ENCODE measurements around the gene PCA3.

The PCA3 gene

GRCh38 chr9:76764138-76764537, at the start of gene PCA3:
Gene PCA3, plus strand, starts transcription at chr9:76764438.
- no peak for DNase-seq (ENCODE audit: low read depth)
- TF ChIP-seq, protein P1, sequence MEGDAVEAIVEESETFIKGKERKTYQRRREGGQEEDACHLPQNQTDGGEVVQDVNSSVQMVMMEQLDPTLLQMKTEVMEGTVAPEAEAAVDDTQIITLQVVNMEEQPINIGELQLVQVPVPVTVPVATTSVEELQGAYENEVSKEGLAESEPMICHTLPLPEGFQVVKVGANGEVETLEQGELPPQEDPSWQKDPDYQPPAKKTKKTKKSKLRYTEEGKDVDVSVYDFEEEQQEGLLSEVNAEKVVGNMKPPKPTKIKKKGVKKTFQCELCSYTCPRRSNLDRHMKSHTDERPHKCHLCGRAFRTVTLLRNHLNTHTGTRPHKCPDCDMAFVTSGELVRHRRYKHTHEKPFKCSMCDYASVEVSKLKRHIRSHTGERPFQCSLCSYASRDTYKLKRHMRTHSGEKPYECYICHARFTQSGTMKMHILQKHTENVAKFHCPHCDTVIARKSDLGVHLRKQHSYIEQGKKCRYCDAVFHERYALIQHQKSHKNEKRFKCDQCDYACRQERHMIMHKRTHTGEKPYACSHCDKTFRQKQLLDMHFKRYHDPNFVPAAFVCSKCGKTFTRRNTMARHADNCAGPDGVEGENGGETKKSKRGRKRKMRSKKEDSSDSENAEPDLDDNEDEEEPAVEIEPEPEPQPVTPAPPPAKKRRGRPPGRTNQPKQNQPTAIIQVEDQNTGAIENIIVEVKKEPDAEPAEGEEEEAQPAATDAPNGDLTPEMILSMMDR (IDR thresholded peaks at IDR 0.05; ENCODE audit: low read length, missing control alignments): no peak
- no peak within 1 kb of the TSS for H3K4me3 ChIP-seq (replicated peaks; ENCODE audit: low read depth, low read length)

DNA sequence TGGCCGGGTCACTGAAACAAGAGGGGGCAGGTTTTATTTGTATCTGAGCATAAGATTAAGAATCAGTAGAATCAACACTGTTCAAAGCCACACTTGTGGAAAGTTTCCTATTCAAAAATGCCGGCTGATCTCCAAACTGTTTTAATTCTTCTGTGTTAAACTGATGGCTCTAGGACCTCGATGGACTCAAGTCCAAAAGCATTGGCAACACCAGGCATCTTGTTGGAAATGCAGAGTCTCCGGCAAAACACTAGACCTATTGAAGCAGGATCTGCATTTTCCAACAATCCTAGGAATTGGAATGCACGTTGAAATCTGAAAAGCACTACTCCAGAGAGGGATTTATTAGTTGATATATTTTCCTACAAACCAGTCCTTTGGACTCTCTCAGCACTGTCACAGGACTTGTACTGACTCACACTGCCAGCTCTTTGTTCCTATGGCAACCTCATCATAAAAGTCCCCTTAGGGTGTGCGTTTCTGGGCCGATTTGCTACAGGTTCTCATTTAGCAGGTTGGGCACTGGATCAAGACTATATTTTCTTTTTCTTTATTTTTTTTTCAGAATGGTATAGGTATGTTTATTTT, 48.1 kb upstream of the PCA3 start:
- DNase-seq (ENCODE audit: low read depth): no peak

DNA sequence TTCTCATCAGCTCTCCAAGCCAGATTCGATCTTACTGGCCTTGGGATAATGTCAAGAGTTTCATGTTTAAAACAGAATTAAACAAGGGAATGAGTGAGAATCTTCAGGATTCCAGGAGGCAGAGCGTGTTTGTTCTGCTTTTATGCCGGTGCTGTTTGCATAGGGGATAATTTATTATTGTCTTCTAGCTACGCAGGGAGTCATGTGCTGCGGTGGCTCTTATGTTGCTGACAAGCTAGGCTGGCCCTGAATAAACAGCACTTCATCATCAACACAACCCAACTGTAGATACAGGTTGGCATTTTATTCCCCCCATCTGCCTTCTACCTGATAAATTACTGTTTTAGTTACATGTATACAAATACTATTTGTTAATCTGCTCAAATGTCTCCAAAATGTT, 47.1 kb upstream of the PCA3 start:
- TF ChIP-seq, protein P1 (IDR thresholded peaks at IDR 0.05; ENCODE audit: low read length, missing control alignments): no peak
- no peak for DNase-seq (ENCODE audit: low read depth)
- no peak overlapping the region for H3K4me3 ChIP-seq (replicated peaks; ENCODE audit: low read depth, low read length)

More for the DNA sequence above, 48.1 kb upstream of the PCA3 start:
- H3K4me3 ChIP-seq (replicated peaks; ENCODE audit: low read depth, low read length): no peak overlapping the region
- TF ChIP-seq, protein P1 (IDR thresholded peaks at IDR 0.05; ENCODE audit: low read length, missing control alignments): no peak

DNA sequence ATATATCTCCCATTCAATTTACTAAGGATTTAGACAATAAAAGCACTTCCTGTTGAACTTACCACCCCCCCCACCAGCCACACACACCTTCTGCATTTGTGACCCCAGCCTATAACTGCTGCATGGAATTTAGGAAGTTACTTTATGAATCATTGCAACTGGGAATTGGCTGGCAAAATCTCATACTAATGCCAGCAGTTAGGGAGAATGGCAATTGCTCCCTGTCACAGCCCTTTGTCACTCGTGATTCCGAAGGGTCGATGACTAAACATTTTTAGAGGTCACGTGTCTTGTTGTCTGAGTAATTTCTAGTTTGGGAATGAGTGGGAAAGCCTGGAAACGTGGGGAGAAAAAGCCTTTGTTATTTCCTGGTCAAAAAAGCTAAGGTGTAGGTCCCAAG, 46.6 kb upstream of the PCA3 start:
- H3K4me3 ChIP-seq (replicated peaks; ENCODE audit: low read depth, low read length): no peak overlapping the region
- DNase-seq (ENCODE audit: low read depth): peak; percentile 14
- TF ChIP-seq, protein P1 (IDR thresholded peaks at IDR 0.05; ENCODE audit: low read length, missing control alignments): no peak

DNA sequence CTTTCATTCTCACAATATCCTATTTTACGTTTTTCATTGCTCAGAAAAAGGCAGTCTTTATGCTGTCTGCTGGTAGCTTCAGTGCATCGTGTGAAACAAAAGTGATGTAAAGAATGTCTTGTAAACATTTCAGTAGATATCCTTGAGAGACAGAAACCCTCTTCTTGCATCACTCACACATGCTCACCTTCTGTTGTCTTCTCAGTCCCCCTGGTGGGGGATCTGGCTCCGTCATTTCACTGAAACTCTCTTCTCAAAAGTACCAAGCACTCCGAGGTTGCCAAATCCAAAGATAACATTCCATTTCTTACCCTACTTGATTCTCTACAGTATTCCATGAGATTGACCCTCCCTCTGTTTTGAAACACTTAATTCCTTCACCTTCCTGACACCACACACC, 46.1 kb upstream of the PCA3 start:
- no peak overlapping the region for H3K4me3 ChIP-seq (replicated peaks; ENCODE audit: low read depth, low read length)
- TF ChIP-seq, protein P1 (IDR thresholded peaks at IDR 0.05; ENCODE audit: low read length, missing control alignments): no peak
- no peak for DNase-seq (ENCODE audit: low read depth)

GRCh38 chr9:76720245-76720644, 44.0 kb upstream of the PCA3 start:
- DNase-seq (ENCODE audit: low read depth): no peak
- H3K4me3 ChIP-seq (replicated peaks; ENCODE audit: low read depth, low read length): no peak overlapping the region
- TF ChIP-seq, protein P1 (IDR thresholded peaks at IDR 0.05; ENCODE audit: low read length, missing control alignments): no peak

DNA sequence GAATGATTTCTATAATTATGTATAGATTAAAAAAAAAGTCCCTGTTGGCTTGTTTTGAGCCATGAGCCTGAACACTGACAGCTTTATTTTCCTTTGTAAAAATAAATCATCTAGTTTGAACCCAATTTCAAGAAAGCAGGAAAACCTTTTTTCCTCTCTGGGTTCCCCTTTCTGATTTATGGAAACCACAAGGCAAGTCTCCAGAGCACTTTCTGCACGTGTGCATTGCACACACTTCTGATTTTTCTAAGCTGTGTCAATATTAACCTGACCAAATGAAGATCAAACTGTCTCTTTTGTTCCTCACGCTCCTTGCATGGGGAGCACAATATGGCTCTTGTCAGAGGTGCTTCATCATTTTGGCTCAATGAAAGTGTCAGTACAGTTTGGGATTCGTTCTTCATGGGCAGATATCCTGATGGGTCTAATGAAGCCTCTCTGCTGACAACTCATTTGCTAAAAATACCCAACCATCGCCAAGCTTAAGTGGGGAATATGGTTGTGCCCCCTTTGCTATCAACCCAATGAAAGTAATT, 39.2 kb upstream of the PCA3 start:
- H3K4me3 ChIP-seq (replicated peaks; ENCODE audit: low read depth, low read length): no peak overlapping the region
- DNase-seq (ENCODE audit: low read depth): no peak
- TF ChIP-seq, protein P1 (IDR thresholded peaks at IDR 0.05; ENCODE audit: low read length, missing control alignments): no peak
